ENCODE data around the gene TRIP12. TPM values are rescaled to one million over a fixed set of nuclear protein-coding genes. Genes with fewer than 3 reads are reported as not detected.
"Not testable (repeated sequence)": the region's sequence is repeated elsewhere in the genome, so short reads cannot be mapped to it uniquely, and the experiment has no call there.

The TRIP12 gene
- total RNA-seq, 1 donor from 2014 or later: 209 TPM

DNA sequence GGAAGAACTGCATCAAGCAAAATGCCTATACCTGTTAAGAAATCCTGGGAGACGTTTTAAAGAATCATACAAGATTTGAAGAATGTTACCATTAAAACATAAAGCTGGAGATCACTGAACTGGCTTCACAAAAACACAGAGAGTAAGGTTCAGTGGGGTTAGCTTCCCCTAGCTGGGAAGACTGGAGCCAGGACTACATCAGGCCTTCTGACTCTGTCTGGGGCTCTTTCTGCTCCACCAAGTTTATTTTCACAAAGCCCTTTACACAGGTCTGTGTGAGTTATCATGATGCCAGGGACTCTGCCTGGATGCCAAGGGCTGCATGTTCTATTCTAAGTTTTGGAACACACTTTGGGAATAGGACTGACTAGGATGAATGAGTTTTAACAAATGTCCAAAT is 160.1 kb downstream of the TRIP12 start:
- no peaks in the 10 kb centered on the region for H3K9me3 ChIP-seq (ENCODE audit: control insufficient read depth in 3 of 3, low read length in 3 of 3)
- no peak overlapping the region for H3K9ac ChIP-seq (ENCODE audit: low read depth in 1 of 3, low read length in 3 of 3)
- H3K27me3 ChIP-seq (ENCODE audit: control insufficient read depth in 3 of 3, insufficient read depth in 3 of 3, low read length in 3 of 3): no peaks in the 10 kb centered on the region
- no peak overlapping the region for H3K27ac ChIP-seq (ENCODE audit: low read depth, low read length)
- peaks cover 3 to 25% (median 19%) of the 10 kb centered on the region in 3 donors for H3K36me3 ChIP-seq (ENCODE audit: control insufficient read depth in 3 of 3, insufficient read depth in 3 of 3, low read length in 3 of 3)
- H3K4me1 ChIP-seq (ENCODE audit: control insufficient read depth in 3 of 3, insufficient read depth in 3 of 3, low read length in 3 of 3): no peaks in the 10 kb centered on the region
- no peak overlapping the region for H3K4me3 ChIP-seq (ENCODE audit: low read length in 3 of 3)

DNA sequence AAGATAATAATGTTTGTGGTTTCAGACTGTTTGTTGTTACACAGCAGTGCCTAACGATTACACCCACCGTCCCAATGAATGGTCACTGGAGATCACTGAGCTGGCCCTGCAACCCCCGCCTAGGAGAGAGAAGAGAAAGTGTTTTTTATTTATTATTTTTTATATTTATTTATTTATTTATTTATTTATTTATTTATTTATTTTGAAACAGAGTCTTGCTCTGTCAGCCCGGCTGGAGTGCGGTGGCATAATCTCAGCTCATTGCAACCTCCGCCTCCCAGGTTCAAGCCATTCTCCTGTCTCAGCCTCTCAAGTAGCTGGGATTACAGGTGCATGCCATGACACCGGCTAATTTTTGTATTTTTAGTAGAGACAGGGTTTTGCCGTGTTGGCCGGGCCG is 164.3 kb downstream of the TRIP12 start:
- H3K27me3 ChIP-seq (ENCODE audit: control insufficient read depth in 3 of 3, insufficient read depth in 3 of 3, low read length in 3 of 3); H3K36me3 ChIP-seq (ENCODE audit: control insufficient read depth in 3 of 3, insufficient read depth in 3 of 3, low read length in 3 of 3); H3K9me3 ChIP-seq (ENCODE audit: control insufficient read depth in 3 of 3, low read length in 3 of 3); H3K27ac ChIP-seq (ENCODE audit: low read depth, low read length); H3K4me3 ChIP-seq (ENCODE audit: low read length in 3 of 3); H3K9ac ChIP-seq (ENCODE audit: low read depth in 1 of 3, low read length in 3 of 3); H3K4me1 ChIP-seq (ENCODE audit: control insufficient read depth in 3 of 3, insufficient read depth in 3 of 3, low read length in 3 of 3): not testable (repeated sequence)

DNA sequence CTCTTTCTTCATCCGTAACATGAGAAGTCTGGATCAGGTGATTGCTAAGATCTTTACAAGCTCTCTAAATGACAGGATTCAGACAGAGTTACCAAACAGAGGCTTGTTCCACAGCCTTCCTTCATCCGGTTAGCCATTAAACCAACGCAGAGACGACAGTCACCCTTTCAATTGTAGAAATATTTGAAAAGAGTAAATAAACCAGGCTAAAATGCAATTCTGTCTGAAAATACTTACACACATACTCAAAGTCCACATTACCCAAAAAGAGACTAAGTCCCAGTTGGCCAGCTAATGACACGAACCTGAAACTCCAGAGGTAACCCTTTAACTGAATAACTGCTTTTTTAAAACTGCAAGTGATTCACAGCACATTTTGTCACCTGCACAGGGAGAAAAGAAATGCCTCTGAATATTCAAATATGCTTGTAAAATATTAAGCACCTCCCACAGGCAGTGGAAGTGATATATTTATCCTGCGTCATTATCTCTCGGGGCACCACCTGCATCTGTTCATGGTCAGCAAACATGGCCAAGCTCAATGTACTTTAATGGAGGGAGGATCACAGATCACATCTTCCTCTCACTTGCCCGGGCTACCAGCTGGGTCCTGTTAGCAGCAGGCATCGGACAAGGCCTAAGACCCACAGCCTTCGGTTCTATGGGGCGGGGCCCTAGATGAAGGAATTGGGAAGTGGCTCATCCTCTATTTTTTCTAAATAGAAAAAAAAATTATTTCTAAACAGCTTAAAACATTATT is 168.7 kb downstream of the TRIP12 start:
- Histone ChIP-seq H3K27me3 (ENCODE audit: control insufficient read depth in 3 of 3, insufficient read depth in 3 of 3, low read length in 3 of 3) (no peaks in the 10 kb centered on the region), H3K4me1 (ENCODE audit: control insufficient read depth in 3 of 3, insufficient read depth in 3 of 3, low read length in 3 of 3) (no peaks in the 10 kb centered on the region), H3K9ac (ENCODE audit: low read depth in 1 of 3, low read length in 3 of 3) (no peak overlapping the region), H3K9me3 (ENCODE audit: control insufficient read depth in 3 of 3, low read length in 3 of 3) (no peaks in the 10 kb centered on the region), H3K27ac (ENCODE audit: low read depth, low read length) (no peak overlapping the region), H3K4me3 (ENCODE audit: low read length in 3 of 3) (no peak overlapping the region), H3K36me3 (ENCODE audit: control insufficient read depth in 3 of 3, insufficient read depth in 3 of 3, low read length in 3 of 3) (no peaks in the 10 kb centered on the region)

DNA sequence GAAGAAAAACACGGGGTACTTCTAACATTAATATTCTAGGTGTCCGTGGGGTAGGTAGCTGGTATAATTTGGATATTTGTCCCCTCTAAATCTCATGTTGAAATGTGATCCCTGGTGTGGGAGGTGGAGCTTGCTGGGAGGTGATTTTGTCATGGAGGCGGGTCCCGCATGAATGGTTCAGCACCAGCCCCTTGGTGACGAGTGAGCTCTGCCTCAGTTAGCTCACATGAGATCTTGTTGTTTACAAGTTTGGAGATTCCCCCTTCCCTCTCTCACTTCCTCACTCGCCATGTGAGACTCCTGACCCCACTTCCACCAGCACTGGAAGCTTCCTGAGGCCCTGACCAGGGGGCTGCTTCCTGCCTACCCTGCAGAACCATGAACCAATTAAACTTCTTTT is 172.0 kb downstream of the TRIP12 start:
- H3K4me3 ChIP-seq (ENCODE audit: low read length in 3 of 3): no peak overlapping the region

DNA sequence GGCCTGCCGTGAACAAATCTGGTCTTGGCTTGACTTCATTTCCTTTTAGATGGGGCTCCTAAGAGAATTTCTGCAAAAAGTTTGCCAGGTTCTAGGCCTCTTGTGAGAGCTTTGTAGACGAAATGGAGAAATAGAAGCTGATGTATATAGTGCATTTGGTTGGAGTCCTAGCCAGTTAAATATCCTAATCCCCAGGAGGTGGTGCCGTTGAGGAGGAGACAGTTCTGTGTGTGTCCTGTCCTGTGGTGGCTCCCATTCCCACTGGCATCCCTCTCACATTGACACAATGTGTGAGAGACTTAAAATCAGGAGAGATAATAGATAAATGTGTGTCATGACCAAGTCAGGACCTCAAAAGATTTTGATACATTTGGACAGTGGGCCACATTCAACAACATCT is 172.9 kb downstream of the TRIP12 start:
- H3K27me3 ChIP-seq (ENCODE audit: control insufficient read depth in 3 of 3, insufficient read depth in 3 of 3, low read length in 3 of 3): no peaks in the 10 kb centered on the region
- H3K4me3 ChIP-seq (ENCODE audit: low read length in 3 of 3): no peak overlapping the region
- no peaks in the 10 kb centered on the region for H3K36me3 ChIP-seq (ENCODE audit: control insufficient read depth in 3 of 3, insufficient read depth in 3 of 3, low read length in 3 of 3)
- no peak overlapping the region for H3K9ac ChIP-seq (ENCODE audit: low read depth in 1 of 3, low read length in 3 of 3)
- H3K4me1 ChIP-seq (ENCODE audit: control insufficient read depth in 3 of 3, insufficient read depth in 3 of 3, low read length in 3 of 3): no peaks in the 10 kb centered on the region
- no peak overlapping the region for H3K27ac ChIP-seq (ENCODE audit: low read depth, low read length)
- no peaks in the 10 kb centered on the region for H3K9me3 ChIP-seq (ENCODE audit: control insufficient read depth in 3 of 3, low read length in 3 of 3)

More for the DNA sequence above, 172.0 kb downstream of the TRIP12 start:
- H3K9ac ChIP-seq (ENCODE audit: low read depth in 1 of 3, low read length in 3 of 3): no peak overlapping the region
- no peaks in the 10 kb centered on the region for H3K9me3 ChIP-seq (ENCODE audit: control insufficient read depth in 3 of 3, low read length in 3 of 3)
- no peaks in the 10 kb centered on the region for H3K4me1 ChIP-seq (ENCODE audit: control insufficient read depth in 3 of 3, insufficient read depth in 3 of 3, low read length in 3 of 3)
- no peaks in the 10 kb centered on the region for H3K27me3 ChIP-seq (ENCODE audit: control insufficient read depth in 3 of 3, insufficient read depth in 3 of 3, low read length in 3 of 3)
- no peak overlapping the region for H3K27ac ChIP-seq (ENCODE audit: low read depth, low read length)
- H3K36me3 ChIP-seq (ENCODE audit: control insufficient read depth in 3 of 3, insufficient read depth in 3 of 3, low read length in 3 of 3): no peaks in the 10 kb centered on the region

DNA sequence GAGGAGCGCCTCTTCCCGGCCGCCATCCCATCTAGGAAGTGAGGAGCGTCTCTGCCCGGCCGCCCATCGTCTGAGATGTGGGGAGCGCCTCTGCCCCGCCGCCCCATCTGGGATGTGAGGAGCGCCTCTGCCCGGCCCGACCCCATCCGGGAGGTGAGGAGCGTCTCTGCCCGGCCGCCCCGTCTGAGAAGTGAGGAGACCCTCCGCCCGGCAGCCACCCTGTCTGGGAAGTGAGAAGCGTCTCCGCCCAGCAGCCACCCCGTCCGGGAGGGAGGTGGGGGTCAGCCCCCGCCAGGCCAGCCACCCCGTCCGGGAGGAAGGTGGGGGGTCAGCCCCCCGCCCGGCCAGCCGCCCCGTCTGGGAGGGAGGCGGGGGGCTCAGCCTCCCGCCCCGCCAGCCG is 179.1 kb downstream of the TRIP12 start:
- not testable (repeated sequence) for H3K27me3 ChIP-seq (ENCODE audit: control insufficient read depth in 3 of 3, insufficient read depth in 3 of 3, low read length in 3 of 3); H3K4me1 ChIP-seq (ENCODE audit: control insufficient read depth in 3 of 3, insufficient read depth in 3 of 3, low read length in 3 of 3); H3K27ac ChIP-seq (ENCODE audit: low read depth, low read length); H3K36me3 ChIP-seq (ENCODE audit: control insufficient read depth in 3 of 3, insufficient read depth in 3 of 3, low read length in 3 of 3); H3K4me3 ChIP-seq (ENCODE audit: low read length in 3 of 3); H3K9ac ChIP-seq (ENCODE audit: low read depth in 1 of 3, low read length in 3 of 3); H3K9me3 ChIP-seq (ENCODE audit: control insufficient read depth in 3 of 3, low read length in 3 of 3)

DNA sequence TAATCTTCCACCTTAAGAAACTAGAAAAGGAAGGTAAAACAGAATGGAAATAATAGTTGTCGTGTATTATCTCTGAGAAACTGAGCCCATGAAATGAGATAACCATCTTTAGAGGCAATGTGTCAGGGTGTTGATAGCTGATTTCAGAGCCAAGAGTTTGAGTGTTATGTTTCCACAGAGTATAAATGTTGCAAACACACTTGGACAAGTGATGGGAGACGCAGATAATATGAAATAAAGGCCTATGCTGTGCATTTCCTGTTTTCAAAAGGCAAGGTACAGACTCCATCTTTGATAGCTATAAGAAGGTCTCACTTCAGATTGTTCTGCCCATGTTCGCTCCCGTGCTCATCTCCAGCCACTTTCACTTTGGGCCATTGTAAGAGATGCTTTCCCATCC is 181.5 kb downstream of the TRIP12 start:
- Histone ChIP-seq H3K9ac (ENCODE audit: low read depth in 1 of 3, low read length in 3 of 3) (no peak overlapping the region), H3K27me3 (ENCODE audit: control insufficient read depth in 3 of 3, insufficient read depth in 3 of 3, low read length in 3 of 3) (no peaks in the 10 kb centered on the region), H3K4me1 (ENCODE audit: control insufficient read depth in 3 of 3, insufficient read depth in 3 of 3, low read length in 3 of 3) (no peaks in the 10 kb centered on the region), H3K36me3 (ENCODE audit: control insufficient read depth in 3 of 3, insufficient read depth in 3 of 3, low read length in 3 of 3) (no peaks in the 10 kb centered on the region), H3K27ac (ENCODE audit: low read depth, low read length) (no peak overlapping the region), H3K4me3 (ENCODE audit: low read length in 3 of 3) (no peak overlapping the region), H3K9me3 (ENCODE audit: control insufficient read depth in 3 of 3, low read length in 3 of 3) (peaks cover 0 to 5% (median 4%) of the 10 kb centered on the region in 3 donors)

DNA sequence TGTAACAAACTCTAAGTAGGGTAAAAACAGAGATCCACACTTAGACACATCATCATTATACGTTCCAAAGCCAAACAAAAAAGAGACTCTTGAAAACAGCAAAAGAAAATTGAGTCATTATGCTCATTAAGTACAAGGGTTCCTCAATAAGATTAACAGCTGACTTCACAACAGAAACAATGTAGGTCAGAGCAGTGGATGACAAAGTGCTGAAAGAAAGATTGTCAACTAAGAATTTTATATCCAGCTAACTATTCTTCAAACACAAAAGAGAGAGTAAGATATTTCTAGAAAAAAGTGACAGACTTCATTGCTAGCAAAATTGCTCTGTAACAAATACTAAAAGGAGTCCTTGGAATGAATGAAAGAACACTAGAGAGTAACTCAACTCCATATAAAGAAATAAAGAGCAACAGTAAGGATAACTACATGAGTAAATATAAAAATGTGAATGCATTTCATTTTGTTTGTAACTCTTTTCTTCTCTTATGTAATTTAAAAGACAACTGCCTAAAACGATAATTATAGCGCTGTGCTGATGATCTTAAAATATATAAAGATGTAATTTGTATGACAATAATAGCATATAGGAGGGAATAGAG is 183.7 kb downstream of the TRIP12 start:
- Histone ChIP-seq H3K27ac (ENCODE audit: low read depth, low read length) (no peak overlapping the region), H3K9ac (ENCODE audit: low read depth in 1 of 3, low read length in 3 of 3) (no peak overlapping the region), H3K9me3 (ENCODE audit: control insufficient read depth in 3 of 3, low read length in 3 of 3) (peaks cover 0 to 5% (median 4%) of the 10 kb centered on the region in 3 donors), H3K36me3 (ENCODE audit: control insufficient read depth in 3 of 3, insufficient read depth in 3 of 3, low read length in 3 of 3) (no peaks in the 10 kb centered on the region), H3K4me3 (ENCODE audit: low read length in 3 of 3) (no peak overlapping the region), H3K4me1 (ENCODE audit: control insufficient read depth in 3 of 3, insufficient read depth in 3 of 3, low read length in 3 of 3) (no peaks in the 10 kb centered on the region), H3K27me3 (ENCODE audit: control insufficient read depth in 3 of 3, insufficient read depth in 3 of 3, low read length in 3 of 3) (no peaks in the 10 kb centered on the region)

DNA sequence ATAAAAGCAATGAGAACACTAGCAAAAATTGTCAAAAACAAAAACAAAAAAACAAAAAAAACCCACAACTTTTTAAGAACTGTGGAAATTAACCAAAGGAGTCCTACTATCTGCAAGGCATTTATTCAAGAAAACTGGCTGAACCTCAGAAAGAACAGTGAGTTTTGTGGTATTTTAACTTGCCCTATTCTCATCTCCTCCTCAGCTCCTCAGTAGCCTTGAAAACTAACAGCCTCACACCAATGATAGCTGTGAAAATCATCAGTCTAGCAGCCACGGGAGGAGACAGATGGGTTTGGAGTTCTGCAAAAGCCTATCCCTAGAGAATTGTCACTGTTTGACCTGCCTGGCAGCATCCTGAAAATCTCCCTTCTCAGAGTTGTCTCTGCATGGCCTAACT is 187.4 kb downstream of the TRIP12 start:
- no peaks in the 10 kb centered on the region for H3K27me3 ChIP-seq (ENCODE audit: control insufficient read depth in 3 of 3, insufficient read depth in 3 of 3, low read length in 3 of 3)
- no peak overlapping the region for H3K4me3 ChIP-seq (ENCODE audit: low read length in 3 of 3)
- no peaks in the 10 kb centered on the region for H3K4me1 ChIP-seq (ENCODE audit: control insufficient read depth in 3 of 3, insufficient read depth in 3 of 3, low read length in 3 of 3)
- no peak overlapping the region for H3K27ac ChIP-seq (ENCODE audit: low read depth, low read length)
- H3K9ac ChIP-seq (ENCODE audit: low read depth in 1 of 3, low read length in 3 of 3): no peak overlapping the region
- peaks cover 0 to 5% (median 4%) of the 10 kb centered on the region in 3 donors for H3K9me3 ChIP-seq (ENCODE audit: control insufficient read depth in 3 of 3, low read length in 3 of 3)
- no peaks in the 10 kb centered on the region for H3K36me3 ChIP-seq (ENCODE audit: control insufficient read depth in 3 of 3, insufficient read depth in 3 of 3, low read length in 3 of 3)

DNA sequence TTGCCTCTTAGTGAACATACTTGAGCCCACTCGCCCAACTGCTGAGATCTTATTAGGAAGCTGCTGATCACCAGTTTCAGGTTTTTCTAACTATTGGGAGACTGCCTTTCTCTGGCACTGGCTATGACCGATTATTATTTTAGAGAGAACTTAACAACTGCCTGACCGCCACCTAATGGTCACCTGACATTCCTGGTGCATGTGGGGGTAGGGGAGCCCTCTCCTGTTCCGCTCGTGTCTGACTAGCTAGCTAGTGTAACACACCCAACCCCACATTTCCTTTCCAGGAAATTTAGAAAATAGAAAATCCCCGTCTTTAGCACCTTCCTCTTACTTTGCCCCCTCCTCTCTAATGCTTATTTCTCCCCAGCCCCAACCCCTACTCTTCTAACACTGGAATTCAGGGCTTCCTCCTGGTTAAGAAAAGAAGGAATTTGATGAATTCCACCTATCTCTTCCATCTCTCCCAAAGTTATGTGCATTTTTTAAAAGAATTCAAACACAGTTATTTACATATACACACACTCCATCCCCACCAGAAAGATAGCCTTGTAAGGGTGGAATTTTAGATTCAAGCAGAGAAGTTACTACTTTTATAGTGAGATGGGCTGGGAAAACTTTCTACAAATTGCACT is 188.1 kb downstream of the TRIP12 start:
- H3K4me1 ChIP-seq (ENCODE audit: control insufficient read depth in 3 of 3, insufficient read depth in 3 of 3, low read length in 3 of 3): no peaks in the 10 kb centered on the region
- no peak overlapping the region for H3K9ac ChIP-seq (ENCODE audit: low read depth in 1 of 3, low read length in 3 of 3)
- H3K4me3 ChIP-seq (ENCODE audit: low read length in 3 of 3): no peak overlapping the region
- H3K27me3 ChIP-seq (ENCODE audit: control insufficient read depth in 3 of 3, insufficient read depth in 3 of 3, low read length in 3 of 3): no peaks in the 10 kb centered on the region
- no peak overlapping the region for H3K27ac ChIP-seq (ENCODE audit: low read depth, low read length)
- no peaks in the 10 kb centered on the region for H3K36me3 ChIP-seq (ENCODE audit: control insufficient read depth in 3 of 3, insufficient read depth in 3 of 3, low read length in 3 of 3)
- peaks cover 0 to 5% (median 4%) of the 10 kb centered on the region in 3 donors for H3K9me3 ChIP-seq (ENCODE audit: control insufficient read depth in 3 of 3, low read length in 3 of 3)
